ENCODE results near the gene SIPA1. TPM values are rescaled to one million over a fixed set of nuclear protein-coding genes. Genes with fewer than 3 reads are reported as not detected.

SIPA1 gene
- total RNA-seq, 1 experiment from 2014 or later: 105 TPM

GRCh38 chr11:65618763-65619162 is 19.1 kb upstream of the SIPA1 start (continued):
- TF ChIP-seq REST (IDR thresholded peaks at IDR 0.05; ENCODE audit: low read depth) (no peak), JUND (IDR thresholded peaks at IDR 0.05) (no peak), ZNF274 (IDR thresholded peaks at IDR 0.05; ENCODE audit: low read depth, low read length) (no peak)
- TF ChIP-seq, protein P1, sequence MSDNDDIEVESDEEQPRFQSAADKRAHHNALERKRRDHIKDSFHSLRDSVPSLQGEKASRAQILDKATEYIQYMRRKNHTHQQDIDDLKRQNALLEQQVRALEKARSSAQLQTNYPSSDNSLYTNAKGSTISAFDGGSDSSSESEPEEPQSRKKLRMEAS (IDR thresholded peaks at IDR 0.05): no peak

GRCh38 chr11:65619281-65619928 is 18.5 kb upstream of the SIPA1 start:
- POLR2A ChIA-PET: no interaction called here
- H3K36me3 ChIP-seq (ENCODE audit: control insufficient read depth in 1 of 2, insufficient read depth in 2 of 2, low read length in 2 of 2): peaks cover 20 to 24% of the 10 kb centered on the region in 2 experiments; a peak in 3 of 4 replicates
- H3K9me2 ChIP-seq (ENCODE audit: insufficient read depth): no peaks in the 10 kb centered on the region
- no peaks in the 10 kb centered on the region for H3K27me3 ChIP-seq (ENCODE audit: insufficient read depth, low read length)
- H3K79me2 ChIP-seq (ENCODE audit: insufficient read depth, low read length): peaks cover 35% of the 10 kb centered on the region
- no peak overlapping the region for H3K4me3 ChIP-seq (replicated peaks in 1 of 2; ENCODE audit: low read depth in 1 of 2, low read length in 2 of 2)
- no peak for DNase-seq (ENCODE audit: low read depth, low spot score)
- no peak overlapping the region for H2AFZ ChIP-seq (ENCODE audit: low read depth, low read length, poor library complexity, severe bottlenecking)
- RAD21 ChIA-PET (ENCODE audit: low non-redundant PET in 1 of 2, low total read pairs in 2 of 2, uncharacterized antibody in 2 of 2, unreplicated experiment in 2 of 2): no interaction called here
- no peaks in the 10 kb centered on the region for H4K20me1 ChIP-seq (ENCODE audit: insufficient read depth)
- H3K4me2 ChIP-seq (ENCODE audit: low read length): no peak overlapping the region
- H3K4me1 ChIP-seq (ENCODE audit: control insufficient read depth in 1 of 2, insufficient read depth in 2 of 2, low read length in 2 of 2): peaks cover 4 to 11% of the 10 kb centered on the region in 2 experiments
- CTCF ChIA-PET: no interaction called here
- BruUV-seq (replicated peaks): no TSS peak
- ATAC-seq: no peak
- H3K27ac ChIP-seq (ENCODE audit: low read depth, low read length): no peak overlapping the region
- intact Hi-C loops (cut with micrococcal nuclease): no loop called here
- TF ChIP-seq EZH2 (IDR thresholded peaks at IDR 0.05) (no peak), ATF3 (IDR thresholded peaks at IDR 0.05) (no peak), POLR2AphosphoS5 (IDR thresholded peaks at IDR 0.05; ENCODE audit: low read depth, low read length) (no peak), CTCF (IDR thresholded peaks at IDR 0.05 in 2 of 3, conservative IDR thresholded peaks at IDR 0.05 in 1 of 3; ENCODE audit: borderline replicate concordance in 1 of 3, insufficient read depth in 1 of 3, low read depth in 2 of 3, low read length in 2 of 3) (no peak)
- TF ChIP-seq, protein P2, sequence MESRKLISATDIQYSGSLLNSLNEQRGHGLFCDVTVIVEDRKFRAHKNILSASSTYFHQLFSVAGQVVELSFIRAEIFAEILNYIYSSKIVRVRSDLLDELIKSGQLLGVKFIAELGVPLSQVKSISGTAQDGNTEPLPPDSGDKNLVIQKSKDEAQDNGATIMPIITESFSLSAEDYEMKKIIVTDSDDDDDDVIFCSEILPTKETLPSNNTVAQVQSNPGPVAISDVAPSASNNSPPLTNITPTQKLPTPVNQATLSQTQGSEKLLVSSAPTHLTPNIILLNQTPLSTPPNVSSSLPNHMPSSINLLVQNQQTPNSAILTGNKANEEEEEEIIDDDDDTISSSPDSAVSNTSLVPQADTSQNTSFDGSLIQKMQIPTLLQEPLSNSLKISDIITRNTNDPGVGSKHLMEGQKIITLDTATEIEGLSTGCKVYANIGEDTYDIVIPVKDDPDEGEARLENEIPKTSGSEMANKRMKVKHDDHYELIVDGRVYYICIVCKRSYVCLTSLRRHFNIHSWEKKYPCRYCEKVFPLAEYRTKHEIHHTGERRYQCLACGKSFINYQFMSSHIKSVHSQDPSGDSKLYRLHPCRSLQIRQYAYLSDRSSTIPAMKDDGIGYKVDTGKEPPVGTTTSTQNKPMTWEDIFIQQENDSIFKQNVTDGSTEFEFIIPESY (IDR thresholded peaks at IDR 0.05; ENCODE audit: extremely low read depth, insufficient replicate concordance, low read length): no peak
- no peaks in the 10 kb centered on the region for H3K9me3 ChIP-seq (ENCODE audit: control insufficient read depth in 1 of 2, insufficient read depth in 1 of 2, low read depth in 1 of 2, low read length in 2 of 2)
- no peak overlapping the region for H3K9ac ChIP-seq (ENCODE audit: low read length)

Data from HCT116 (cell line).